Activated naive CD8-positive, alpha-beta T cell treated with anti-CD3 and anti-CD28 coated beads, Interleukin-2, amount 50 U/mL, for 24 hours (primary cell): ENCODE measurements around the gene IGFBP3.
"Not testable (repeated sequence)": the region's sequence is repeated elsewhere in the genome, so short reads cannot be mapped to it uniquely, and the experiment has no call there.

ENCODE experiments used
- ATAC-seq: fragments of 150-1000 bp; cut with Tn5 transposase; one replicate; pipeline ENCODE4 v1.10.0; 2021
- DNase-seq: peaks from one replicate; pipeline ENCODE4 v3.0.0; 2021
- H3K27ac Mint-ChIP-seq: one replicate; pipeline ENCODE4 v1.8.0; 2021; ENCODE audit warnings: mild to moderate bottlenecking, mixed read lengths
- H3K27me3 Mint-ChIP-seq: one replicate; pipeline ENCODE4 v1.8.0; 2021; ENCODE audit warnings: mixed read lengths
- H3K36me3 Mint-ChIP-seq: one replicate; pipeline ENCODE4 v1.8.0; 2021; ENCODE audit warnings: low read depth, mixed read lengths
- H3K4me1 Mint-ChIP-seq: one replicate; pipeline ENCODE4 v1.8.0; 2021; ENCODE audit warnings: mixed read lengths
- H3K4me3 Mint-ChIP-seq: one replicate; pipeline ENCODE4 v1.8.0; 2021; ENCODE audit warnings: mild to moderate bottlenecking, moderate library complexity, mixed read lengths
- H3K9me3 Mint-ChIP-seq: one replicate; pipeline ENCODE4 v1.8.0; 2021; ENCODE audit warnings: mixed read lengths

IGFBP3 gene

GRCh38 chr7:45920502-45921380 lies at the start of gene IGFBP3:
IGFBP3 (minus strand) TSS chr7:45921272; CDS start chr7:45921140, 132 bp downstream.
- no peaks in the 10 kb centered on the region for H3K36me3 Mint-ChIP-seq
- H3K27me3 Mint-ChIP-seq: peaks cover 71% of the 10 kb centered on the region
- DNase-seq: no peak
- H3K27ac Mint-ChIP-seq: no peak within 1 kb of the TSS
- no peaks in the 10 kb centered on the region for H3K9me3 Mint-ChIP-seq
- peak within 1 kb of the TSS; percentile 34 for H3K4me3 Mint-ChIP-seq
- peak; percentile 22 for ATAC-seq
- H3K4me1 Mint-ChIP-seq: peaks cover 19% of the 10 kb centered on the region

- ATAC-seq (no peak), DNase-seq (no peak)
- Mint-ChIP-seq H3K36me3 (no peaks in the 10 kb centered on the region), H3K4me1 (no peaks in the 10 kb centered on the region), H3K27me3 (peaks cover 3% of the 10 kb centered on the region), H3K9me3 (no peaks in the 10 kb centered on the region), H3K27ac (no peak overlapping the region), H3K4me3 (no peak overlapping the region)
These were observed 49.4 kb upstream of the IGFBP3 start for GRCh38 chr7:45970454-45970853.

GRCh38 chr7:45969940-45970339 lies 48.9 kb upstream of the IGFBP3 start:
- DNase-seq (no peak), ATAC-seq (no peak)
- H3K4me1 Mint-ChIP-seq: no peaks in the 10 kb centered on the region
- H3K27ac Mint-ChIP-seq: no peak overlapping the region
- peaks cover 3% of the 10 kb centered on the region for H3K27me3 Mint-ChIP-seq
- no peak overlapping the region for H3K4me3 Mint-ChIP-seq
- no peaks in the 10 kb centered on the region for H3K9me3 Mint-ChIP-seq
- H3K36me3 Mint-ChIP-seq: no peaks in the 10 kb centered on the region

GRCh38 chr7:45968856-45969541 lies 47.9 kb upstream of the IGFBP3 start:
- Mint-ChIP-seq H3K36me3 (no peaks in the 10 kb centered on the region), H3K4me1 (no peaks in the 10 kb centered on the region), H3K27me3 (peaks cover 3% of the 10 kb centered on the region), H3K4me3 (no peak overlapping the region), H3K27ac (no peak overlapping the region), H3K9me3 (no peaks in the 10 kb centered on the region)
- DNase-seq (no peak), ATAC-seq (no peak)

GRCh38 chr7:45968312-45968711 lies 47.2 kb upstream of the IGFBP3 start:
- Mint-ChIP-seq H3K27me3 (peaks cover 3% of the 10 kb centered on the region), H3K4me3 (no peak overlapping the region), H3K27ac (no peak overlapping the region), H3K36me3 (no peaks in the 10 kb centered on the region), H3K4me1 (no peaks in the 10 kb centered on the region), H3K9me3 (no peaks in the 10 kb centered on the region)
- no peak for DNase-seq
- ATAC-seq: no peak

GRCh38 chr7:45967591-45968157 lies 46.6 kb upstream of the IGFBP3 start:
- no peaks in the 10 kb centered on the region for H3K27me3 Mint-ChIP-seq
- no peaks in the 10 kb centered on the region for H3K4me1 Mint-ChIP-seq
- H3K9me3 Mint-ChIP-seq: no peaks in the 10 kb centered on the region
- ATAC-seq: no peak
- H3K4me3 Mint-ChIP-seq: no peak overlapping the region
- no peak for DNase-seq
- H3K36me3 Mint-ChIP-seq: no peaks in the 10 kb centered on the region
- H3K27ac Mint-ChIP-seq: no peak overlapping the region

GRCh38 chr7:45962861-45963260 lies 41.8 kb upstream of the IGFBP3 start:
- Mint-ChIP-seq H3K36me3 (no peaks in the 10 kb centered on the region), H3K9me3 (no peaks in the 10 kb centered on the region), H3K4me3 (no peak overlapping the region), H3K4me1 (no peaks in the 10 kb centered on the region), H3K27me3 (no peaks in the 10 kb centered on the region), H3K27ac (no peak overlapping the region)
- DNase-seq (no peak), ATAC-seq (no peak)

GRCh38 chr7:45957721-45958120 lies 36.6 kb upstream of the IGFBP3 start:
- H3K4me3 Mint-ChIP-seq: no peak overlapping the region
- H3K27me3 Mint-ChIP-seq: no peaks in the 10 kb centered on the region
- ATAC-seq (no peak), DNase-seq (no peak)
- H3K4me1 Mint-ChIP-seq: no peaks in the 10 kb centered on the region
- H3K36me3 Mint-ChIP-seq: no peaks in the 10 kb centered on the region
- no peak overlapping the region for H3K27ac Mint-ChIP-seq
- no peaks in the 10 kb centered on the region for H3K9me3 Mint-ChIP-seq

GRCh38 chr7:45955286-45955685 lies 34.2 kb upstream of the IGFBP3 start:
- Mint-ChIP-seq H3K4me1 (no peaks in the 10 kb centered on the region), H3K9me3 (peaks cover 2% of the 10 kb centered on the region), H3K27me3 (no peaks in the 10 kb centered on the region), H3K27ac (no peak overlapping the region), H3K4me3 (no peak overlapping the region), H3K36me3 (no peaks in the 10 kb centered on the region)
- ATAC-seq (no peak), DNase-seq (no peak)

GRCh38 chr7:45953055-45953454 lies 32.0 kb upstream of the IGFBP3 start:
- not testable (repeated sequence) for H3K4me3 Mint-ChIP-seq, DNase-seq, H3K27me3 Mint-ChIP-seq, H3K36me3 Mint-ChIP-seq, H3K4me1 Mint-ChIP-seq, H3K27ac Mint-ChIP-seq, ATAC-seq, H3K9me3 Mint-ChIP-seq

- Mint-ChIP-seq H3K9me3 (peaks cover 5% of the 10 kb centered on the region), H3K27ac (no peak overlapping the region), H3K36me3 (no peaks in the 10 kb centered on the region), H3K27me3 (no peaks in the 10 kb centered on the region), H3K4me3 (no peak overlapping the region), H3K4me1 (peaks cover 12% of the 10 kb centered on the region)
- DNase-seq (no peak), ATAC-seq (no peak)
These were observed 23.0 kb upstream of the IGFBP3 start for GRCh38 chr7:45944058-45944457.

GRCh38 chr7:45940939-45941338 lies 19.9 kb upstream of the IGFBP3 start:
- ATAC-seq (no peak), DNase-seq (no peak)
- peaks cover 12% of the 10 kb centered on the region for H3K4me1 Mint-ChIP-seq
- H3K27ac Mint-ChIP-seq: peak overlapping the region; percentile 78
- H3K36me3 Mint-ChIP-seq: no peaks in the 10 kb centered on the region
- peaks cover 5% of the 10 kb centered on the region for H3K9me3 Mint-ChIP-seq
- peak overlapping the region; percentile 84 for H3K4me3 Mint-ChIP-seq
- H3K27me3 Mint-ChIP-seq: peaks cover 4% of the 10 kb centered on the region

- H3K36me3 Mint-ChIP-seq, H3K27me3 Mint-ChIP-seq, H3K9me3 Mint-ChIP-seq: not testable (repeated sequence)
- H3K4me3 Mint-ChIP-seq: peak overlapping the region; percentile 84
- peak overlapping the region; percentile 78 for H3K27ac Mint-ChIP-seq
- ATAC-seq: peak; percentile 43
- peak; percentile 31 for DNase-seq
- H3K4me1 Mint-ChIP-seq: peaks cover 12% of the 10 kb centered on the region
These were observed 19.2 kb upstream of the IGFBP3 start for GRCh38 chr7:45940237-45940781.

GRCh38 chr7:45939574-45939973 lies 18.5 kb upstream of the IGFBP3 start:
- Mint-ChIP-seq H3K27ac (no peak overlapping the region), H3K4me1 (peaks cover 12% of the 10 kb centered on the region), H3K9me3 (peaks cover 5% of the 10 kb centered on the region), H3K4me3 (no peak overlapping the region), H3K27me3 (peaks cover 6% of the 10 kb centered on the region), H3K36me3 (no peaks in the 10 kb centered on the region)
- ATAC-seq: no peak
- no peak for DNase-seq
